ENCODE results near the gene KRCC1. TPM values are rescaled to one million over a fixed set of nuclear protein-coding genes. Genes with fewer than 3 reads are reported as not detected.
"Not testable (repeated sequence)": the region's sequence is repeated elsewhere in the genome, so short reads cannot be mapped to it uniquely, and the experiment has no call there.

Gene KRCC1
- total RNA-seq, 1 donor: 24.2 TPM

DNA sequence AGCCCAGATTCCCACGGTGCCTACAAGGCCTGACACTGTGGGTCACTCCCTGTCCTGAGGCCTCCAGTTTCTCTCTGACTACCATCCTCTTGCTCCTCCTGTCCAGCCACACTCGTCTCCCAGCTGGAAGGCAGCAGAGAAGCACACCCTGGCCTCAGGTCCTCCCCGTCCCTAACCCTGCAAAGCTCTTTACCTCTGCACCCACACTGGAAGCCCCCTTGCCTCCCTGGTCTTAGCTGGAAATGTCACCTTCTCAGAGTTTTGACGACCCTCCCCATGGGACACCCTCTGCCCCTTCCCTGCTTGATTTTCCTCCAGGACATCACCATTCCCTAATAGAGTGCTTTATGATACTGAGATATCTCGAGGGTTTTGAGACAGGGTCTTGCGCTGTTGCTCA lies 49.8 kb downstream of the KRCC1 start:
- Histone ChIP-seq H3K9me3 (ENCODE audit: low read depth, low read length) (no peaks in the 10 kb centered on the region), H3K4me3 (ENCODE audit: insufficient read depth, low read length) (no peak overlapping the region), H3K27ac (ENCODE audit: low read depth, low read length) (no peak overlapping the region), H3K4me1 (ENCODE audit: insufficient read depth, low read length) (no peaks in the 10 kb centered on the region), H4K20me1 (ENCODE audit: insufficient read depth, low read length) (no peaks in the 10 kb centered on the region), H3K79me2 (ENCODE audit: insufficient read depth, low read length) (no peaks in the 10 kb centered on the region), H2AFZ (ENCODE audit: low read length) (no peak overlapping the region), H3K36me3 (ENCODE audit: insufficient read depth, low read length) (no peaks in the 10 kb centered on the region), H3K27me3 (ENCODE audit: insufficient read depth, low read length) (peaks cover 15% of the 10 kb centered on the region), H3K4me2 (ENCODE audit: insufficient read depth, low read length) (no peak overlapping the region)
- TF ChIP-seq, protein P1, sequence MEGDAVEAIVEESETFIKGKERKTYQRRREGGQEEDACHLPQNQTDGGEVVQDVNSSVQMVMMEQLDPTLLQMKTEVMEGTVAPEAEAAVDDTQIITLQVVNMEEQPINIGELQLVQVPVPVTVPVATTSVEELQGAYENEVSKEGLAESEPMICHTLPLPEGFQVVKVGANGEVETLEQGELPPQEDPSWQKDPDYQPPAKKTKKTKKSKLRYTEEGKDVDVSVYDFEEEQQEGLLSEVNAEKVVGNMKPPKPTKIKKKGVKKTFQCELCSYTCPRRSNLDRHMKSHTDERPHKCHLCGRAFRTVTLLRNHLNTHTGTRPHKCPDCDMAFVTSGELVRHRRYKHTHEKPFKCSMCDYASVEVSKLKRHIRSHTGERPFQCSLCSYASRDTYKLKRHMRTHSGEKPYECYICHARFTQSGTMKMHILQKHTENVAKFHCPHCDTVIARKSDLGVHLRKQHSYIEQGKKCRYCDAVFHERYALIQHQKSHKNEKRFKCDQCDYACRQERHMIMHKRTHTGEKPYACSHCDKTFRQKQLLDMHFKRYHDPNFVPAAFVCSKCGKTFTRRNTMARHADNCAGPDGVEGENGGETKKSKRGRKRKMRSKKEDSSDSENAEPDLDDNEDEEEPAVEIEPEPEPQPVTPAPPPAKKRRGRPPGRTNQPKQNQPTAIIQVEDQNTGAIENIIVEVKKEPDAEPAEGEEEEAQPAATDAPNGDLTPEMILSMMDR (IDR thresholded peaks at IDR 0.05; ENCODE audit: extremely low read depth, low read depth, low read length): no peak
- no peak for DNase-seq (ENCODE audit: insufficient read length, low spot score, missing footprints)

DNA sequence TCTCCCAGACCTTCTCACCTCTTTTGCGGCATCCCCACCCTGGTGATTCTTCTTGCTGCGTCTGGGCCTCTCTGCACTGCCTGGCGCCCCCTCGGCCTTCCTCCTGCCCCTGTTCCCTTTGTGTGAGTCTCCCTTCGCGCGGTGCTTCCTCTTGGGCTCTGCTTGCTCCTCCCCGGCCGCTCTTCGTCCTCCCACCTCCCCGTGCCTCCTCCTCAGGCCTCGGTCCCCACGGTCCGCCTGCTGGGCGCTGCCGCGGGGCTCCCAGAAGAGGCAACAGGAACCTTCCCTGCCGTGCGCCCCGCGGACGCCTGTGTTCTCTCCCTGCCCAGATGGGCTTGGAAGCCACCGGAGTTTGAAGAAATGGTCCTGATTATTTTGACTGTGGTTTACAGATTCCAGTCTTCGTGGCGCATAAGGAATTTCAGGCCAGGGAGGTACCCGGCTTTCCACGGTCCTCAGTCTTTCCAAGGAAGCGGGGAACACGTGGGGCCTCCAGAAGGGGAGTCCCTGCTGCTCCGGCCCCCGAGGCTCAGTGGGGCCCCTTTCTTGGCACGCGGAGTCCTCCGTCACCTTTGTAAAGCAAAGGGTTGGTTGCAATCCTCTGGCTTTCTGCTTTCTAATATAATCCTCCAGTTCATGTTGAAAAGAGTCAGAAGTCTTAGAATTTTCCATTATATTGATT lies 52.4 kb downstream of the KRCC1 start:
- TF ChIP-seq, protein P1 (IDR thresholded peaks at IDR 0.05; ENCODE audit: extremely low read depth, low read depth, low read length): no peak
- DNase-seq (ENCODE audit: insufficient read length, low spot score, missing footprints): no peak
- no peaks in the 10 kb centered on the region for H3K4me1 ChIP-seq (ENCODE audit: insufficient read depth, low read length)
- no peaks in the 10 kb centered on the region for H3K79me2 ChIP-seq (ENCODE audit: insufficient read depth, low read length)
- H3K9me3 ChIP-seq (ENCODE audit: low read depth, low read length): no peaks in the 10 kb centered on the region
- peak overlapping the region; percentile 65 for H2AFZ ChIP-seq (ENCODE audit: low read length)
- peaks cover 11% of the 10 kb centered on the region for H3K27me3 ChIP-seq (ENCODE audit: insufficient read depth, low read length)
- no peaks in the 10 kb centered on the region for H4K20me1 ChIP-seq (ENCODE audit: insufficient read depth, low read length)
- no peak overlapping the region for H3K27ac ChIP-seq (ENCODE audit: low read depth, low read length)
- no peaks in the 10 kb centered on the region for H3K36me3 ChIP-seq (ENCODE audit: insufficient read depth, low read length)
- H3K4me3 ChIP-seq (ENCODE audit: insufficient read depth, low read length): peak overlapping the region; percentile 43
- H3K4me2 ChIP-seq (ENCODE audit: insufficient read depth, low read length): no peak overlapping the region

DNA sequence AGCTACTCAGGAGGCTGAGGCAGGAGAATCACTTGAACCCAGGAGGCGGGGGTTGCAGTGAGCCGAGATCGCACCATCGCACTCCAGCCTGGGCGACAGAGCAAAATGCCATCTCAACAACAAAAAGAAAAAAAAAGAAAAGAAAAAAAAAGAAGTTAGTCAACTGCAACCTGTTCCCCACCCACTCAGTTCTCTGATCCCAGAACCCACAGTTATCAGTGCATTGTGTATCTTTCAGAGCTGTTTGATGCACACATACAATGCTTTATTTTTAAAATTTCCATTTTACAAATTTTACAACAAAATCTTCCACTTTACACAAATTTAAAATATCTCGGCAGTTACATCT lies 53.2 kb downstream of the KRCC1 start:
- Histone ChIP-seq H3K9me3 (ENCODE audit: low read depth, low read length) (no peaks in the 10 kb centered on the region), H3K4me2 (ENCODE audit: insufficient read depth, low read length) (no peak overlapping the region), H3K27me3 (ENCODE audit: insufficient read depth, low read length) (peaks cover 11% of the 10 kb centered on the region), H2AFZ (ENCODE audit: low read length) (no peak overlapping the region), H3K4me3 (ENCODE audit: insufficient read depth, low read length) (no peak overlapping the region), H3K4me1 (ENCODE audit: insufficient read depth, low read length) (no peaks in the 10 kb centered on the region), H4K20me1 (ENCODE audit: insufficient read depth, low read length) (no peaks in the 10 kb centered on the region), H3K36me3 (ENCODE audit: insufficient read depth, low read length) (no peaks in the 10 kb centered on the region), H3K27ac (ENCODE audit: low read depth, low read length) (no peak overlapping the region), H3K79me2 (ENCODE audit: insufficient read depth, low read length) (no peaks in the 10 kb centered on the region)
- DNase-seq (ENCODE audit: insufficient read length, low spot score, missing footprints): no peak
- TF ChIP-seq, protein P1 (IDR thresholded peaks at IDR 0.05; ENCODE audit: extremely low read depth, low read depth, low read length): no peak

DNA sequence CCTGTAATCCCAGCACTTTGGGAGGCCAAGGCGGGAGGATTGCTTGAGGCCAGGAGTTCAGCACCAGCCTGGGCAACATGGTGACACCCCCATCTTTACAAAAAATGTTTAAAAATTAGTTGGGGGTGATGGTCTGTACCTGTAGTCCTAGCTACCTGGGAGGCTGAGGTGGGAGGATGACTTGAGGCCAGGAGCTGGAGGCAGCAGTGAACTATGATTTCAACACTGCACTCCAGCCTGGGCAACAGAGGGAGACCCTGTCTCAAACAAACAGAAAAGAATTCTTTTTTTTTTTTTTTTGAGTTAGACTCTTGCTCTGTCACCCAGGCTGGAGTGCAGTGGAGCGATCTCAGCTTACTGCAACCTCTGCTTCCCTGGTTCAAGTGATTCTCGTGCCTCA lies 55.1 kb downstream of the KRCC1 start:
- H3K79me2 ChIP-seq (ENCODE audit: insufficient read depth, low read length); H3K27ac ChIP-seq (ENCODE audit: low read depth, low read length); H3K4me1 ChIP-seq (ENCODE audit: insufficient read depth, low read length); DNase-seq (ENCODE audit: insufficient read length, low spot score, missing footprints); H3K36me3 ChIP-seq (ENCODE audit: insufficient read depth, low read length); H3K4me2 ChIP-seq (ENCODE audit: insufficient read depth, low read length); H3K9me3 ChIP-seq (ENCODE audit: low read depth, low read length); H3K4me3 ChIP-seq (ENCODE audit: insufficient read depth, low read length); H2AFZ ChIP-seq (ENCODE audit: low read length); H4K20me1 ChIP-seq (ENCODE audit: insufficient read depth, low read length): not testable (repeated sequence)
- H3K27me3 ChIP-seq (ENCODE audit: insufficient read depth, low read length): peaks cover 11% of the 10 kb centered on the region
